ENCODE measurements around the gene C11orf16.

DNA sequence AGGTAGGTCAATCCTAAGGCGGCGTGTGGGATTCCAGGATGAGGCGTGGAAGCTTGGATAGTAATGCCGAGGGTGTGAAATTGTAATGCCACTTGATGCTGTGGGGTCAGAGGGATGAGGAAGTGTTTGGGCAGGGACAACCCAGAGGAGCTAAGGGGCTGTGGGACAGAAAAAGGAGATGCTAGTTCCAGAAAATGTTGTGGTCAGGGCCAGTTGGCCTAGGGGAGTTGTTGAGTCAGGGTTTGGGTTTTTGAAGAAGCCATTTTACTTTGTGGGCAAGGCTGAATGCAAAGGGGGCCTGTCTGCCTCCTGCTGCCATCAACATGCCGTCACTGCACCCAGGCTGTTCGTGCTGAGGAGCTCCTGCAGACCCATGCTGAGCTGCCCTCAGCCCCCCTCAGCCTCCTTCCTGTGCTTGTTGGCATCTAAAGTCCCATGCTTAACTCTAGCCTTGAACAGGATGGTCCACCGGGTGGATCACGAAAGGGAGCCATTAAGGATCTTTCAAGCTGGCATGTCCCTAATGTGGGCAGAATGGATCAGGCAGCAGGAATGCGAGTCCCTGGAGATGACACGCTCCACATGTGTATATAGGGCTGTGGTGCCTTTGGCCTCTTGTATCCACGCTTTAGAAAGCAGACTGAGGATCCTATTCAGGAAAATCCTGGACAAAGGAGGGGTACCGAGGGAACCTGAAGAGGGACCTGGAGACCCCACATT, 2.1 kb downstream of the C11orf16 start:
- TF ChIP-seq, protein P1, sequence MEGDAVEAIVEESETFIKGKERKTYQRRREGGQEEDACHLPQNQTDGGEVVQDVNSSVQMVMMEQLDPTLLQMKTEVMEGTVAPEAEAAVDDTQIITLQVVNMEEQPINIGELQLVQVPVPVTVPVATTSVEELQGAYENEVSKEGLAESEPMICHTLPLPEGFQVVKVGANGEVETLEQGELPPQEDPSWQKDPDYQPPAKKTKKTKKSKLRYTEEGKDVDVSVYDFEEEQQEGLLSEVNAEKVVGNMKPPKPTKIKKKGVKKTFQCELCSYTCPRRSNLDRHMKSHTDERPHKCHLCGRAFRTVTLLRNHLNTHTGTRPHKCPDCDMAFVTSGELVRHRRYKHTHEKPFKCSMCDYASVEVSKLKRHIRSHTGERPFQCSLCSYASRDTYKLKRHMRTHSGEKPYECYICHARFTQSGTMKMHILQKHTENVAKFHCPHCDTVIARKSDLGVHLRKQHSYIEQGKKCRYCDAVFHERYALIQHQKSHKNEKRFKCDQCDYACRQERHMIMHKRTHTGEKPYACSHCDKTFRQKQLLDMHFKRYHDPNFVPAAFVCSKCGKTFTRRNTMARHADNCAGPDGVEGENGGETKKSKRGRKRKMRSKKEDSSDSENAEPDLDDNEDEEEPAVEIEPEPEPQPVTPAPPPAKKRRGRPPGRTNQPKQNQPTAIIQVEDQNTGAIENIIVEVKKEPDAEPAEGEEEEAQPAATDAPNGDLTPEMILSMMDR (IDR thresholded peaks at IDR 0.05): no peak
- no peak for TF ChIP-seq POLR2A (IDR thresholded peaks at IDR 0.05)
